ENCODE measurements around the gene GABARAPL1.
"Not testable (repeated sequence)": the region's sequence is repeated elsewhere in the genome, so short reads cannot be mapped to it uniquely, and the experiment has no call there.

Gene GABARAPL1

DNA sequence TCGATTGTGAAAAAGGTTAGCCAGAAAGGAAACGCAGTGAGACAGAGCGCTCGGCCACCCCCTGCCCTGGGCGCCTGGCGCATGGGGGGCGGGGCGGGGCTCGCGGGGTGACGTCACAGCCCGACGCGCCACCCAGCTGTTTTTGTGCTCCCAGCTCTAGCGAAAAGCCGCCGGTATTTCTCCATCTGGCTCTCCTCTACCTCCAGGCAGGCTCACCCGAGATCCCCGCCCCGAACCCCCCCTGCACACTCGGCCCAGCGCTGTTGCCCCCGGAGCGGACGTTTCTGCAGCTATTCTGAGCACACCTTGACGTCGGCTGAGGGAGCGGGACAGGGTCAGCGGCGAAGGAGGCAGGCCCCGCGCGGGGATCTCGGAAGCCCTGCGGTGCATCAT lies at the start of gene GABARAPL1:
TSS of gene GABARAPL1 (plus strand) at position 139 of the 393 bp plus-strand sequence. CDS start at position 392, 253 bp downstream.
- DNase-seq, result peak; percentile 88

DNA sequence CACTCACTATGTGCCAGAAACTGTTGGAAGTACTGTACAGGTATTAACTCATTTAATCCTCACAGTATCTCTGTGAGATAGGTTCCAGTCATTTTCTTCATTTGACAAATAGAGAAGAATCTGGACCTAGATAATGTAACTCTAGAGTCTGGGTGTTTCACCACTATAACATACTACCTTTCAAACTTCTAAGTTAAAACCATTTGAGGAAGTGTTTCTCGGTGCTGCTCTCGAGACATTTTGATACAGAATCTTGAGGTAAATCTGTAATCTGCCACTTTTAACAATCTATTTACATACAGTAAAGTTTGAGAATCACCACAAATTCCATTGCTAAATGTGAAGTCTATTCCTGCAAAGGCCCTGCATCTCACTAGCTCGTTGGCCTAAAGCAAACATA lies 49.6 kb upstream of the GABARAPL1 start:
- no peak for DNase-seq

GRCh38 chr12:10165421-10165820 lies 47.3 kb upstream of the GABARAPL1 start:
- DNase-seq, result no peak

DNA sequence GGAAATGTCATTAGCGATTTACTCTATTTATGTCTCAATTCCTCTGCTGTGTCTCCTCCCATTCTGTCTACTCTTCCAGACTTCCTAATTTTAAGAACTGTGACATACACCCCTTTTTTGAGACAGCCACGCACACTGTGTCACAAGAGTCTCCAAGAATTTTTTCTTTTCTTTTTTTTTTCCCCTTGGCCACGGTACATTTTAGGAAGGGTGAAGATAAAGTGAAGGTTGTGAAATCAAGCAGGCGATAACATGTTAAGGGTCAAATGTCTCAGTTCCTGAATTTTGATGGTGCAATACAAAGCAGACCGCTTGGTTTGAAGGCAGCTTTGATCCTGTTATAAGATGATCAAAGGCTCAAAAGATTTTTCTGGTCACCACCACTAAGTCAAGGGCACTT lies 45.1 kb upstream of the GABARAPL1 start:
- DNase-seq, result no peak

DNA sequence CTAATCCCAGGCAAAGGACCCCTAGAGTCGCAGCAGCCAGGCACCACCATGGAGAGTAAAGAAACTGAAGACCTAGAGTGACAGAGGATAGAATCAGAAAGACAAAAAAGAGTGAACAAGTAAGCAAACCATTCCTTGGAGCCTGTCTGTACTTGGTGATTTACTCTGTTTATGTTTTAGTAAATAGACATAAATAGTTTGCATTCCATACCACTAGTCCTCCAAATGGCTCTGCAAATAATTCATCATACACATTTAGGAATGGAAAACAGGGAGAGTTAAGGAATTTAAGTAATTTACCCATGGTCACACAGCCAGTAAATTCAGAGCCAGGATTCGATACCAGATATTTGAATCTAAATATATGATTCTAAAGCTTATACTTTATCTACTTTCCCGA lies 43.6 kb upstream of the GABARAPL1 start:
- no peak for DNase-seq

DNA sequence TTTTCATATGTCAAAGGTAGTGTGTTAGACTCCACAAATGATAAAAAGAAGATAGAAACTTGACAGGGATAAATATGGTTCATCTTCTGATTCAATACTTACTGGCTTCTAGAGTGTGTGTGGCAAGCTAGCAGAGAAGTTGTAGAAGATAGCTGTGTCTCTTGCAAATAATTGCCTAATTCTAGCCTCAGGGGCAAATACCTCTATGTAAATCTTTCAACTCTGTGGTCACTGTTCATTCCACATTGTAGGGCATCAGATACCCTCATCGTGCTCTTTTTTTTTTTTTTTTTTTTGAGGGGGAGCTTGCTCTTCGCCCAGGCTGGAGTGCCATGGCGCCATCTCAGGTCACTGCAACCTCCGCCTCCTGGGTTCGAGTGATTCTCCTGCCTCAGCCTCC lies 42.5 kb upstream of the GABARAPL1 start:
- no peak for DNase-seq

DNA sequence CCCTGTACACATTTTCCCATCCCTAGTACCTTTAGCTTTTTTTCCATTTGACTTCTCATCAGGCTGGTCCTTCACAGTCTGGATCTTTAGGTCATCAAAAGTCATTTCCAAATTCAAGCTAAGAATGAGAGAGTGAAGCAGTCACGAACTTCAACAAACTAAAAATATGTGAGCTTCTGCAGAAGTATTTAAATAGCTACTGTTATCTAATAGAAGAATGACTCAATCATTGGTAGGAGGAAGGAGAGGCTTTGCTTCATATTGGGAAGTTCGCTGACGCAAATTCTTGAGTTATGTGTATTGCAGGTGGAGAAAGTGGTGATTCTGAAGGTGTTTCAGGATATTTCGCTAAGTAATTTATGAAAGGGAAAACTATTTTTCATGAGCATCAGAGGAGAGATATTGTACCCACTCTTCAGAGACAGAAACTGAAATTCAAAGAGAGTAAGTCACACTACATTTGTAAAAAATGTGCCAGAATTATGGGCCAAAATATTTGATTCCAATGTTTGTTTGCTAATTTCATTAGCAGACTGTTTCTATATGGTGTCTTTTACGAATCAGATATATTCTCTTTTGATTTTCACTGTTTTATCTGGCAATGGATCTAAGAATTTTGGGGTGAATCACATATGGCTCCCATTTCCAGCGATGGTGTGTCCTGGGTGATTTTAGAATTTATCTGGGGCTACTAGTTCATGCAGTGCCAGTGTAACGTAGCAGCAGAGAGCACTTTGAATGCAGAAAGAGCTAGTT lies 40.5 kb upstream of the GABARAPL1 start, which contains the start of gene OLR1:
TSS of gene OLR1 (minus strand) at position 160 of the 756 bp plus-strand sequence. CDS start at position 105, 55 bp downstream.
- DNase-seq, result no peak

DNA sequence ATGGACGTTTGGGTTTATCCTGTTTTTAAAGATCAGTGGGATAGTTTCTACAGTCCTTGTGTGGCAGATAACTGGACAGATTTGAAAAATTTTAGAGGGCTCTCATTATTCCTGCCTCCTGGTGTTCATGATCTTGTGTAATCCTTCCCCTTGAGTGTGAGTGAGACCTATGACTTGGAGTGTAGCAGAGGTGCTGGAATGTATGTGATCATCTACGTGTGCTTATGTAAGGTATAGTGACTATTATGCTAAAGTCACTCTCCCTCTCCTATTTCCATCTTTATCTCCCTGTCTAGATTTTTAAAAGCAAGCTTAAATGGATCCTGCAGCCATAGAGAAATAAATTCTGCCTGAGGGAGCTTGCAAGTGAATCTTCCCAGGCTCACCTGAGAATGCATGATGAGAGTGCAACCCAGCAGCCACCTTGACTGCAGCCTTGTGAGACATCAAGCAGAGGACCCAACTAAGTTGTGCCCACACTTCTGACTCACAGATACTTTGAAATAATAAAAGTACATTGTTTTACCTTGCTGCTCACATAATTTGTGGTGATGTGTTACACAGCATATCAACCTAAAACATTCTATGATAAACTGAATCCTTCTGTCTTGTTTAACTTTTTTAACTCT lies 37.6 kb upstream of the GABARAPL1 start:
- no peak for DNase-seq

DNA sequence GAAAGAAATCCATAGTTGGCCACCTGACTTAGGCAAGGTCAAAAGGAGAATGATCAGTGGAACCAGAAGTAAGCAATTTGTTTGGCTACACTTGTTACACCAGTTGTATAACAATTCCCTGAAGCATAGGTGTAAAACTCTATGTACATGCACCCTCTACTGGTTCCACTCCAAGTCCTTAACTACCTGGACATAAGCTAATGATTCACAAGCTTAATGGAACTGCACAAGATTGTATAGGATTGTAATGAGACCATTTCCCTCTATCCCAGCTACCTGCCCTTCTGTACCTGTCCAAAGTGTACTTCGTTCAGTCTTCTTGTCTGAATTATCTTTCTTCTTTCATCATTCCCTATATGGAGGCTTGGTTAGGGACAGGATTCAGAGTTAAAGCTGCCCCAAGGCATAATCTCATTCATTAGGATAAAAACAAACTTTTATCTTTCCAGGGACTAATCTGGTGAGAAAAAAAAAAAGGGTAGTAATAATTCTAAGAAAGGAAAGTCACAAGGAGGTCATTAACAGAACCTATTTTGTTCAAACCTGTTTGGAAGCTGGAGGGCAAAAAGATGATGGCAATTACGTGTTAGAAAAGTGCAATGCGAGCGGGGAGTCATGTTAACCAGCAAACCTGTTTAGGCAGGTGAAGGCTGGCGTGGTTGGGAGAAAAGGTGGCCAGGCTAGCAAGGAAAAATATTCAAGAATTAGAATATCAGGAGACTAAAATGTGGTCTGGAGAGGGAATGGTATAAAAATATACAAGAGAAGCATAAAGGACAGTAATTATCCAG lies 36.6 kb upstream of the GABARAPL1 start:
- DNase-seq, result no peak

DNA sequence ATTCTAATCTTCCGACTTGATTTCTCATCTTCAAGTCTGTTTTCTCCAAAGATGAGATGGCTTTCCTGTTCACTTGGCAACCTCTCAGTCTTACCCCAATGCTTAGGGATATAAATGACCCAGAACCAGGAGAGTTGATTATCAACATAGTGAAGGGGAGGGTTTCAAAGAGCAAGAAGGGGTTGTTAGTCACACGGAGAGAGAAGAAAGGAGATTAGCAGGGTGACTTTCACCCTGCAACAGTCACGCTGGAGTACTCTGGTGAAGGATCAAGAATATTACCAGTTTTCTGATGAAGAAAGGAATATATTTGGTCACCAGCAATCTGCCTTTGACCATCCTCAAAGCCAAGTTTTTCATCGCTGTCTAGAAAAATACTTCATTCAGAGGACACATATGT lies 33.9 kb upstream of the GABARAPL1 start, which contains the start of gene TMEM52B:
TSS of gene TMEM52B (plus strand) at position 212 of the 400 bp plus-strand sequence. CDS start 543 bp downstream, outside the sequence.
- no peak for DNase-seq

DNA sequence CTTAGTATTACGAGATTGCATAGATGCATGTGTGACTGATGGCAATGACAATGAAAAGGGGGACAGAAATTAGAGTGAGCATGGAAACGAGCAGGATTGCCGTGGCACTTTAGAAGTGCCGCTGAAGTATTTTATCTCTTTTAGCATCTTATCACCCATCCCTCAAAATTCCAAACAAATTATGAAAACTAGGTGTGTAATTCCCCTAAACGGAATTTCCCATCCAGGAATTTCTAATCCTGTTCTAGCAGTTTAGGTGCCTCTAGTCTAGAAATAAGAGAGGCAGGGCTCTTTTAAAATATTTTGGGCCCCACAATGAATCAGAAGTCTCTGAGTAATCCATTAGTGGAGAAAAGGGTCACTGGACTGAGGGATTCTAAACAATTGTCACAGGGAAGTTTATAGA lies 32.9 kb upstream of the GABARAPL1 start:
- no peak for DNase-seq

DNA sequence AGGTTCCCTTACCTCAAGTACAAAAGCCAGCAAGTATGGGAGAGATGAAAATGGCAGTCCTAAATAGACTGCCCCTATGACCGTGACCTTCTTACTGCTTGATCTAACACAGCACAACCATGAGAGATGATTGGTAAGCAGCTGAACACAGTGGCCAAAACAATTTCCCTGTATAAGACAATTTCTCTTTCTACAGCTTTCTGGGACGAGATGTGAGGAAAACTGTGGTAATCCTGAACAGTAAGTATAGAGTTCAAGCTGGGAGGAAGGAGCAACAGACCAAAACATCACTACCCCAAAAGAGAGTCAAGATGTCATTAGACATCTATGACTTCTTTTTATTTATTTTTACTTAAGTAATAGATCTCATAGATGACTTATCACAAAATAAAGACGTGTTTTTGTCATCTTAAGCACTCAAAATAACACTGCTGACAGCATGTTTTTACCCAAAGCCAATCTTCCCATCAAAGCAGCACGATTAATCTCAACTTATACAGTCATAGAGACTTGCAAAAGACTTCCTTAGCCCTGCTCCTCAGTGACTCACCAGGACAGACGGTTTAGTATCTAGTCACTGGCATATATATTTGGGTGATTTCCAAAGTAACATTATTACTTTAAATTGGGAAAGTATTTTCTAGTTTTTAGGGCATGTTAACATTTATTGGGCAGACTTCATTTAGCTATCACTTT lies 30.2 kb upstream of the GABARAPL1 start:
- DNase-seq, result no peak

- no peak for DNase-seq
Measured at GRCh38 chr12:10184261-10184843, 28.3 kb upstream of the GABARAPL1 start.

- no peak for DNase-seq
Measured at GRCh38 chr12:10186299-10186698, 26.4 kb upstream of the GABARAPL1 start.

GRCh38 chr12:10186958-10187357 lies 25.7 kb upstream of the GABARAPL1 start:
- DNase-seq, result not testable (repeated sequence)

GRCh38 chr12:10189653-10190052 lies 23.0 kb upstream of the GABARAPL1 start:
- no peak for DNase-seq

DNA sequence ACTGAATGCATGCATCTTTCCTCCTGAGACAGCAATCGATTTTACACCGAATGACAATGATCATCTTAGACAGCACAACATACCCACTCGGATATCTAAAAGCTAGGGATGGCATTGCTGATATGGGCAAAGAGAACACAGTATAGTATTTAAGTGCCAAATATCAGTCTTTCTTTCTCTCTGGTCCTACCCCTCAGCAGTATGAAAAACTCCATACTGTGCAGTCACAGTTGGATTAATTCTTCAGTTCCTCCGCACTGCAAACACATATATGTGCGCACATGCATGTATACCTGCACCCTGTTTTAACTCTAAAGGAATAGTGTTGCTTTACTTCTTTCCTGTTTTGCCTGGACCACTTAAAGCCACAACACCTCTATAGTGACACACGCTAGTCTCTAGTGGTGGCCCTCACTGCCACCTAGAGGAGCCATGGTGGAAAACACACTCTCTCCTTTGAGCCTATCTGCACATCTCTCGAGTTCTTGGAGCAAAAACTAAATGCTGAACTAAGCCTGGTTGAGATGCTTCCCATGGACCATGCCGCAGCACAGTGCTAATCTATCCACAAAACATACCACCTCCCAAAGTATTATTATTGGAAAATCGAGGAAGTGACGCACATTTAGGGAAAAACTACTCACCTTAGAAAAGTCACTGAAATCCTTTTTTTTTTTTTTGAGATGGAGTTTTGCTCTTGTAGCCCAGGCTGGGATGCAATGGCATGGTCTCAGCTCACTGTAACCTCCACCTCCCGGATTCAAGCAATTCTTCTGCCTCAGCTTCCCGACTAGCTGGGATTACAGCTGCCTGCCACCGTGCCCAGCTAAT lies 21.9 kb upstream of the GABARAPL1 start:
- peak; percentile 48 for DNase-seq

GRCh38 chr12:10191865-10192264 lies 20.8 kb upstream of the GABARAPL1 start:
- DNase-seq, result no peak

- no peak for DNase-seq
Measured at GRCh38 chr12:10194160-10194670, 18.5 kb upstream of the GABARAPL1 start.

DNA sequence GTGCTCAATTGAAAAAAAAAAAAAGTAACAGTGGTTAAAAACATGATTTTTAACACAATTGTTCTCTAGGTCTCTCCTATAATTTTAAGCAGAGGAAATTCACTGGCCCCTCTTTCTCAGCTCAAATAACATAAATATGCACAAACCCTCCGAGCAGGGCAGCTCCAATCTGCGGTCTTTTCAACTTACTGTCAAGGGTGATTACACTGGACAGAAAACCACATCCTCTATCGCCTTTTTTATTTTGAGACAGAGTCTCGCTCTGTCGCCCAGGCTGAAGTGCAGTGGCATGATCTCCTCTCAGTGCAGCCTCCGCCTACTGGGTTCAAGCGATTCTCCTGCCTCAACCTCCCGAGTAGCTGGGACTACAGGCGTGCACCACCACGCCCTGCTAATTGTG lies 16.5 kb upstream of the GABARAPL1 start:
- no peak for DNase-seq

- DNase-seq, result no peak
Measured at GRCh38 chr12:10197879-10198278, 14.8 kb upstream of the GABARAPL1 start.
